ENCODE measurements around the gene LSS. TPM values are rescaled to one million over a fixed set of nuclear protein-coding genes. Genes with fewer than 3 reads are reported as not detected.
"Not testable (repeated sequence)": the region's sequence is repeated elsewhere in the genome, so short reads cannot be mapped to it uniquely, and the experiment has no call there.

Gene LSS
- total and polyA plus RNA-seq, 2 donors (not counting 3 experiments of a cell fraction or from before 2014, with no cell fraction given), result 120 to 141 TPM

DNA sequence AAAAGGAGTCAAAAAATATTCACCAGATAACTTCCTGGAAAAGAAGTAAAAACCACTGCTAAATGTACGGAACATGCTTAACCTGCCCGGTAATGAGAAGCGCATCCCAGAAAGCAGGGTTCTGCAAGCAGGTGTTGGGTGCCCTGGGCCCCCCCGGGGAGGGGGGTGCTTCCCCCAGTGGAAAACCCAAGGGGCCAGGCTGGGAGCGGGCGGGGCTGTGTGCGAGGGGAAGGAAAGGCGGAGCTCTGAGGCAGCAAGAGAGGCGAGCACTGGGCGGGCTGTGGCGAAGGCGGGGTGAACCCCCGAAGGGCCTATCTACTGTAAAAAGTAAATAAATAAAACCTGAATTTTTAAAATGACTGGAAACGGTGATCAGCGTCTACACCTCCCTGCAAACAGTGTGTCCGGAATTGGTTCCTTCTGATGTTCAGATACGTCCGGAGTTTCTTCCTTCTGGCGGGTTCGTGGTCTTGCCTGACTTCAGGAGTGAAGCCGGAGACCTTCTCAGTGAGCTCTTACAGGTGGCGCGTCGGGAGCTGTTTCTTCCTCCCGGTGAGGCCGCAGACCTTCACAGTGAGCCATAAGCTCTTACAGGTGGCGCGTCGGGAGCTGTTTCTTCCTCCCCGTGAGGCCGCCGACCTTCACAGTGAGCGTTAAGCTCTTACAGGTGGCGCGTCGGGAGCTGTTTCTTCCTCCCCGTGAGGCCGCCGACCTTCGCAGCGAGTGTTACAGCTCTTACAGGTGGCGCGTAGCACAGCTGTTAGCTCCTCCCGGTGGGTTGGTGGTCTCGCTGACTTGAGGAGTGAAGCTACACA is 86.6 kb downstream of the LSS start:
- no peak overlapping the region for H3K9ac ChIP-seq (replicated peaks; ENCODE audit: extremely low read depth, insufficient read depth, low read length)
- ChIA-PET POLR2A (no interaction called here), CTCF (interaction anchor here (0.6 to 3.6 kb wide), 7 partner anchors 11 to 498 kb away, joined by 3 to 78 read pairs (median 5); no protein-coding TSS in a partner anchor)
- H3K9me3 ChIP-seq (replicated peaks; ENCODE audit: control insufficient read depth, insufficient read depth, low read length), result no peaks in the 10 kb centered on the region
- intact Hi-C loops (cut with micrococcal nuclease) (loop anchor here (5.0 kb wide), 1 partner anchor 180 kb away; the partner anchor contains the start of genes C21orf58 and PCNT), dilution Hi-C loops (cut with MboI; ENCODE audit: extremely low pct_ligation_motif_present, low sequenced_read_pairs) (no loop called here)
- no peak overlapping the region for H3K4me2 ChIP-seq (ENCODE audit: insufficient read depth, low read length)
- H3K4me3 ChIP-seq (replicated peaks in 1 of 3; ENCODE audit: insufficient read depth in 1 of 3, low read depth in 1 of 3, low read length in 3 of 3), result no peak overlapping the region
- H3K27ac ChIP-seq (ENCODE audit: insufficient read depth, low read depth, low read length), result no peak overlapping the region
- H4K20me1 ChIP-seq (replicated peaks; ENCODE audit: control insufficient read depth, extremely low read depth, insufficient read depth, low read length), result no peaks in the 10 kb centered on the region
- peaks cover 3% of the 10 kb centered on the region for H3K4me1 ChIP-seq (ENCODE audit: control insufficient read depth, extremely low read depth, insufficient read depth, low read length)
- TF ChIP-seq MYC (IDR thresholded peaks at IDR 0.05; ENCODE audit: low read depth, low read length) (no peak), POLR2AphosphoS5 (IDR thresholded peaks at IDR 0.05; ENCODE audit: insufficient read depth, low read depth, low read length) (no peak), EZH2 (IDR thresholded peaks at IDR 0.05; ENCODE audit: borderline replicate concordance, low read depth, low read length, severe bottlenecking) (no peak), POLR2A (IDR thresholded peaks at IDR 0.05; ENCODE audit: low read depth, low read length) (no peak), JUN (IDR thresholded peaks at IDR 0.05; ENCODE audit: borderline replicate concordance, insufficient read depth, insufficient read length, low read depth) (no peak), FOS (IDR thresholded peaks at IDR 0.05; ENCODE audit: borderline replicate concordance, insufficient read depth, low read length) (no peak), GATA2 (IDR thresholded peaks at IDR 0.05; ENCODE audit: insufficient read depth, insufficient read length, low read depth, low read length) (no peak)
- TF ChIP-seq, protein P1, sequence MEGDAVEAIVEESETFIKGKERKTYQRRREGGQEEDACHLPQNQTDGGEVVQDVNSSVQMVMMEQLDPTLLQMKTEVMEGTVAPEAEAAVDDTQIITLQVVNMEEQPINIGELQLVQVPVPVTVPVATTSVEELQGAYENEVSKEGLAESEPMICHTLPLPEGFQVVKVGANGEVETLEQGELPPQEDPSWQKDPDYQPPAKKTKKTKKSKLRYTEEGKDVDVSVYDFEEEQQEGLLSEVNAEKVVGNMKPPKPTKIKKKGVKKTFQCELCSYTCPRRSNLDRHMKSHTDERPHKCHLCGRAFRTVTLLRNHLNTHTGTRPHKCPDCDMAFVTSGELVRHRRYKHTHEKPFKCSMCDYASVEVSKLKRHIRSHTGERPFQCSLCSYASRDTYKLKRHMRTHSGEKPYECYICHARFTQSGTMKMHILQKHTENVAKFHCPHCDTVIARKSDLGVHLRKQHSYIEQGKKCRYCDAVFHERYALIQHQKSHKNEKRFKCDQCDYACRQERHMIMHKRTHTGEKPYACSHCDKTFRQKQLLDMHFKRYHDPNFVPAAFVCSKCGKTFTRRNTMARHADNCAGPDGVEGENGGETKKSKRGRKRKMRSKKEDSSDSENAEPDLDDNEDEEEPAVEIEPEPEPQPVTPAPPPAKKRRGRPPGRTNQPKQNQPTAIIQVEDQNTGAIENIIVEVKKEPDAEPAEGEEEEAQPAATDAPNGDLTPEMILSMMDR (IDR thresholded peaks at IDR 0.05; ENCODE audit: extremely low read depth in 1 of 2, insufficient read depth in 1 of 2, low read depth in 1 of 2, low read length in 2 of 2), result no peak
- TF ChIP-seq, protein P2, sequence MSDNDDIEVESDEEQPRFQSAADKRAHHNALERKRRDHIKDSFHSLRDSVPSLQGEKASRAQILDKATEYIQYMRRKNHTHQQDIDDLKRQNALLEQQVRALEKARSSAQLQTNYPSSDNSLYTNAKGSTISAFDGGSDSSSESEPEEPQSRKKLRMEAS (IDR thresholded peaks at IDR 0.05; ENCODE audit: insufficient read depth, insufficient read length), result no peak
- no peaks in the 10 kb centered on the region for H3K79me2 ChIP-seq (ENCODE audit: control insufficient read depth, insufficient read depth, low read length)
- H3K9me1 ChIP-seq (replicated peaks; ENCODE audit: control insufficient read depth, extremely low read depth, insufficient read depth, low read length), result no peaks in the 10 kb centered on the region
- no peak for FAIRE-seq
- H3K27me3 ChIP-seq (ENCODE audit: control insufficient read depth in 2 of 2, insufficient read depth in 2 of 2, low read length in 2 of 2), result peaks cover 0 to 4% of the 10 kb centered on the region in 2 experiments
- BruUV-seq (replicated peaks), result no TSS peak
- no peak for DNase-seq (ENCODE audit: low read depth, low spot score)
- H3K36me3 ChIP-seq (ENCODE audit: control insufficient read depth in 2 of 2, extremely low read depth in 1 of 2, insufficient read depth in 2 of 2, low read length in 2 of 2), result no peaks in the 10 kb centered on the region
- H2AFZ ChIP-seq (ENCODE audit: low read depth, low read length), result no peak overlapping the region

DNA sequence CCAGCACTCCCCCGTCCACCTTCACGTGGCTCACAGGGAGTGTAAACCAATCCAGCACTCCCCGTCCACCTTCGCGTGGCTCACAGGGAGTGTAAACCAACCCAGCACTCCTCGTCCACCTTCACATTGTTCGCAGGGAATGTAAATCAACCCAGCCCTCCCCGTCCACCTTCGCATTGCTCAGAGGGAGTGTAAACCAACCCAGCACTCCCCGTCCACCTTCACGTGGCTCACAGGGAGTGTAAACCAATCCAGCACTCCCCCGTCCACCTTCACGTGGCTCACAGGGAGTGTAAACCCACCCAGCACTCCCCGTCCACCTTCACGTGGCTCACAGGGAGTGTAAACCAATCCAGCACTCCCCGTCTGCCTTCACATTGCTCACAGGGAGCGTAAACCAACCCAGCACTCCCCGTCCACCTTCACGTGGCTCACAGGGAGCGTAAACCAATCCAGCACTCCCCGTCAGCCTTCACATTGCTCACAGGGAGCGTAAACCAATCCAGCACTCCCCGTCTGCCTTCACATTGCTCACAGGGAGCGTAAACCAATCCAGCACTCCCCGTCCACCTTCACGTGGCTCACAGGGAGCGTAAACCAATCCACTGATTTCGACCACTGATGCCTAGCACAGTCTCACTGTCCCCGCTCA is 88.1 kb downstream of the LSS start:
- H4K20me1 ChIP-seq (replicated peaks; ENCODE audit: control insufficient read depth, extremely low read depth, insufficient read depth, low read length); POLR2A ChIA-PET; H3K4me3 ChIP-seq (replicated peaks in 1 of 3; ENCODE audit: insufficient read depth in 1 of 3, low read depth in 1 of 3, low read length in 3 of 3); H3K4me2 ChIP-seq (ENCODE audit: insufficient read depth, low read length); FAIRE-seq; H3K27me3 ChIP-seq (ENCODE audit: control insufficient read depth in 2 of 2, insufficient read depth in 2 of 2, low read length in 2 of 2); DNase-seq (ENCODE audit: low read depth, low spot score); H3K79me2 ChIP-seq (ENCODE audit: control insufficient read depth, insufficient read depth, low read length); H3K36me3 ChIP-seq (ENCODE audit: control insufficient read depth in 2 of 2, extremely low read depth in 1 of 2, insufficient read depth in 2 of 2, low read length in 2 of 2); H3K27ac ChIP-seq (ENCODE audit: insufficient read depth, low read depth, low read length); H3K9ac ChIP-seq (replicated peaks; ENCODE audit: extremely low read depth, insufficient read depth, low read length); BruUV-seq (replicated peaks); H3K9me1 ChIP-seq (replicated peaks; ENCODE audit: control insufficient read depth, extremely low read depth, insufficient read depth, low read length); dilution Hi-C loops (cut with MboI; ENCODE audit: extremely low pct_ligation_motif_present, low sequenced_read_pairs); H3K4me1 ChIP-seq (ENCODE audit: control insufficient read depth, extremely low read depth, insufficient read depth, low read length); H2AFZ ChIP-seq (ENCODE audit: low read depth, low read length); H3K9me3 ChIP-seq (replicated peaks; ENCODE audit: control insufficient read depth, insufficient read depth, low read length): not testable (repeated sequence)
- CTCF ChIA-PET, result interaction anchor here (2.2 to 3.6 kb wide), 2 partner anchors 169 to 499 kb away, joined by 4 to 78 read pairs; no protein-coding TSS in a partner anchor
- intact Hi-C loops (cut with micrococcal nuclease), result loop anchor here (5.0 kb wide), 1 partner anchor 182 kb away; the partner anchor contains the start of genes C21orf58 and PCNT

Data from endothelial cell of umbilical vein (primary cell).